ENCODE measurements around the gene PKD2.

PKD2 gene

DNA sequence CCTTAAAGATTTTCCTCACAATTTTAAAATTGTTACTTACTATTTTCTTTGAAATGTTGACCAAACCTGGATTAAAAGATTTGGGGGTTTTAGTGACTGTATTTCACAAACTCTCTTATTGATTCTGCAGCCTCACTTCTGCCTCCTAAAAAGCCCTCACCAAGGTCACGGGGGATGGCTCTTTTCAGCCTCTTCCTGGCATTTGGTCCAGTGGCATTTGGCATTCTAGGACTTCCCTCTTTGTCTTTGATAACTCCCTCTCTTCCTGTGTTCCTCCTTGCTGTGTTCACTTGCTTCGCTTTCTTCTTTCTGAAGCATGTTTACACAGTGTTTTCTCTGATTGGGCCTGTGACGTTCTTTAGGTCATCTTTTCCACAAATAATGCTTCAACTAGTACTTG lies 21.5 kb downstream of the PKD2 start:
- no peak for DNase-seq

DNA sequence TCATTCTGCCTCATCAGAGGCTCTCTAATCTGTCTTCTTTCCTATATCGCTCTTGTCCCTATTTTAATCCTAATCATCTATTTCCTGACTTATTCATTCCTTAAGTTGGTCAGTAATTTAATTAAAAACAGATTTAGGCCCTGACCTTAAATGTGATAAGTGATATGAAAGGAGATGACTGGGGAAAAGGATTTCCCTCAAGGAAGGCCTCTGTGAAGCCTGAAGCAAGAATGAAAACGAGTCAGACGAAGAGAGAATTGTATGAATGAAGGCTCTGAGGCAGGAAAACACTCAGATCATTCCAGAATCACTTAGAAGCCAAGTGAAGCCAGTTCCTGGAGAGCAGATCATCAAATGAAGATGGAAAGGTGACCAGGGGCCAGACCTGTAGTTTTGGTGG lies 22.1 kb downstream of the PKD2 start:
- no peak for DNase-seq

DNA sequence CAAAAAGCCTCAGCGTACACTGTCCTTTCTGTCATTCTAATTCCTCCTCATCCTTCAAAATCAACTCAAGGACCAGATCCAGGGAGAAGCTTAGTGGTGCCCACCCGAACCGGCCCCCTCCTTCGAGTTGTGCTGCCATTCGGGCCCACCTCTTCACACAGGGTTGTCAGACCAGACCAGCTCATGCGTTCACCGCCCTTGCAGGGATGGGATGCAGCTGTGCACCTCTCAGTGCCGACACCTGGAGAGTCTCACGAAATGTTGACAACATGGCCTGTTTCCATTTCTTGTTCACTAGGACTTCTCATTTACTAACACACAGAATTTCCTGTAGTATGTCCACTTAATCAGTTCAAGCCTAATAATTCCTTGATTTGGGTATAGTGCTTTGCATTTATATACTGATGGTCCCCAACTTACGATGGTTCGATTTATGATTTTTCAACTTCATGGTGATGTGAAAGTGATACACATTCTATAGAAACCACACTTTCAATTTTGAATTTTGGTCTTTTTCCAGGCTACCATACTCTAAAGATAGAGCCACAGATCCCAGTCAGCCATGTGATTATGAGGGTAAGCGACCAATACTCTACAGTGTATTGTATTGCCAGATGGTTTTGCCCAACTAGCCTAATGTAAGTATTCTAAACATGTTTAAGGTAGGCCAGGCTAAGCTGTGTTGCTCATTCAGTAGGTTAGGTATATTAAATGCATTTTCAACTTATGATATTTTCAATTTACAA lies 23.3 kb downstream of the PKD2 start:
- no peak for DNase-seq

DNA sequence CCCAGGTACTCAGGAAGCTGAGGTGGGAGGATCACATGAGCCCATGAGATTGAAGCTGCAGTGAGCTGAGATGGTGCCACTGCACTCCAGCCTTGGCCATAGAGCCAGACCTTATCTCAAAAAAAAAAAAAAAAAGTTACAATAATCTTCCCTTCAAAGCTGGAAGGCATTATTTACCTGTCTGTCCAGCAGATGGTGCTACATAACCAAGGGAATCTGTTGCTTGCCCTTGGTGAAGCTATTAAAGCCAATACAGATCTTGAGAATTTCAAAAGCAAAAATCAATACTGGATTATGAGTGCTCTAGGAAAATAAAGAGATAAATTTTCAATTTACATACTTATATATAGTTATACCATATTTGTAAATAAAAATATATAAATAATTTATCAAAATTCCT lies 25.9 kb downstream of the PKD2 start:
- DNase-seq, result peak; percentile 26 to 62

DNA sequence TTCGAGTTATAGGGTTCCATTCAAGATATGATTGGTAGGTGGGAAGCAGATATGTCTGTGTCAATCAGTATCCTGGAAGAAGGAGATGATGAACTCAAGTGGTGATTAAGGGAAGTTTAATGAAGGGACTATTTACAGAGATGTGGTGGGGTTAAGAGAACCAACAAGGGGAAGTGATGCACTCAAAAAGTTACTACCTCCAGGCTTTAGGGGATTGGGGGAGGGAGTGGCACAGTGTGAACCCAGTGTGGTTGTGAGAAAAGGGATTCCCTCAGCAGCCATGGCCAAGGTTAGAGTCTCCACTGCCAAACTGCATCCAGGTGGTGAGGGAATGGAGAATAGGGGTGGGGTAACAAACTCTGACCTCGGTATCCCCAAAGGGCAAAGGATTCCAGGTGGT lies 27.9 kb downstream of the PKD2 start:
- no peak for DNase-seq

DNA sequence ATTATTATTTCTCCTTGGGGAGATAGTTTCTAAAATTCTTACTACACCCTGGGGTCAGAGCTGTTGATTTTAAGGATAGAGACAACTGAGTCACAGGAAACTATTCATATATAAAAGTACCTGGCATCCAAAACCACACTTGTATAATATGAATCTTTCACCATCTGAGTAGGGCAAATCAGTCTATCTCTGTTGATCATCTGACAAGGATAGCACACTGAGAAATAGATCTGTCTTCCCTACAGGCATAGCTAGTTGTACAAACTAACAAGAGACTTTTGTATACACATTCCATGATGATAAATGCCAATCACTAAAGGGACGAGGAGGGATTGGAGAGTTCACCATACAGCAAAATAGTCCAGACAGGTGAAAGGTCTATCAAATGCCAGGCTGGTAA lies 30.0 kb downstream of the PKD2 start:
- no peak for DNase-seq

DNA sequence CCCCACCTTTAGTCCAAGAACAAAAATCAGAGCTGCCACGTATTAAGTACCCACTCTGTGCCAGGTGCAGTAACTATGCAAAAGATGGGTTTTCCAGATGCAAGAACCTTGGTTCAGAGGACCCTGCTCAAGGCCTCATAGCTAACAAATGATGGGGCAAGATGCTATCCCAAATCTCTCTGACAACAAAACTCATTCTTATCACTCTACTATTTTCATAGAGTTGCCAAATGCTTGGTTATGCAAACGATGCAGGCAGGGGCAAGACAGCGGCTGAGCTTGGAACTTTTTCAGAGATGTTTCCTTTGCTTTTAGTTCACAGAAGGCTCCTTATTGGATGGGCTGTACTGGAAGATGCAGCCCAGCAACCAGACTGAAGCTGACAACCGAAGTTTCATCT lies 30.5 kb downstream of the PKD2 start:
- no peak for DNase-seq

DNA sequence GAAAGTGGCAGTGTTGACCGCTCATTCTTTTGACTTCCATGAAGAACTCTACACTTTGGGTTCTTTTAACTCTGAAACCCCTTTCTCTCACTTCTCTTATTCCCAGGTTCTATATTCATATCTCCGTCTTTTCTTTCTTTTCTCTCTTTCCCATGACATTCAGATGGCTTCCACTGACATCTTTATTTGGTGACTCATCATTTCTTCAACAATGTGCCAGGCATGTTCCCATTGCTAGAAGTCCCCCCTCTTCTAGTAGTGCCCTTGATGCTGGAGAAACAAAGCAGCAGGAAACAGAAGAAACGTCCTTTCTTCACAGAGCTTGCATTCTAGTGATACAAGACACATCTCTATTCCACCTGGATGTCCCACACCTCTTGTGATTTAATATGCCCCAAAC lies 33.3 kb downstream of the PKD2 start:
- DNase-seq, result no peak

DNA sequence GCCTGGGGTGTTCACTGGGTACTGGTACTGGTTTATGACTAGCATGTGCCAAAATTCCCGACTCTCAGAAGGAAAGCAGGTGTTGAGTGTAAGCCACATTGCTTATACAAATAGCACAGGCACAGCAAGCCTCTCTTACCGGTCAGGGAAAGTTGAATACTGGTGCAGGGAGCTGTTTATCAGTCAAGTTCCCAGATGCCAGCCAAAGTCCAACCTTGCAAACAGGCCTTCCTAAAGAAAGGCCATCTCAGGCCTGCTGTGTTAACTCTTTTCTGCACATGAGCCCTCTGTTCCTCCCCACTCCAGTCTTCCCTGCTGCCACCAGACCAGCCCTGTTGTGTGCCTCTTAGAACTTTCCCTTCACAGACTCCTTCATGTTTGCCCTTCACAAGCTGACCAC lies 34.2 kb downstream of the PKD2 start:
- DNase-seq, result no peak

DNA sequence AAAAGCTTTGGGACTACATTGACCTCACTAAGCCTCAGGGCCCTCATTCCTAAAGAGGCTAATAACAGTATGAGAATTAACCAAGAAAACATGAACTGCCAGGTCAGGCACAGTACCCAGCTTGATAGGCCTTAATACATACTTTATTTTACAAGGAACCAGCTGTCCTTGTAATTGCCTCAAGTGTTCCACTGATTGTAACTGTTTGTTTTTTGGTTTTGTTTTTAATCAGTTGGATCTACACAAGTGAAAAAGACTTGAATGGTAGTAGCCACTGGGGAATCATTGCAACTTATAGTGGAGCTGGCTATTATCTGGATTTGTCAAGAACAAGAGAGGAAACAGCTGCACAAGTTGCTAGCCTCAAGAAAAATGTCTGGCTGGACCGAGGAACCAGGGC lies 35.6 kb downstream of the PKD2 start:
- no peak for DNase-seq

DNA sequence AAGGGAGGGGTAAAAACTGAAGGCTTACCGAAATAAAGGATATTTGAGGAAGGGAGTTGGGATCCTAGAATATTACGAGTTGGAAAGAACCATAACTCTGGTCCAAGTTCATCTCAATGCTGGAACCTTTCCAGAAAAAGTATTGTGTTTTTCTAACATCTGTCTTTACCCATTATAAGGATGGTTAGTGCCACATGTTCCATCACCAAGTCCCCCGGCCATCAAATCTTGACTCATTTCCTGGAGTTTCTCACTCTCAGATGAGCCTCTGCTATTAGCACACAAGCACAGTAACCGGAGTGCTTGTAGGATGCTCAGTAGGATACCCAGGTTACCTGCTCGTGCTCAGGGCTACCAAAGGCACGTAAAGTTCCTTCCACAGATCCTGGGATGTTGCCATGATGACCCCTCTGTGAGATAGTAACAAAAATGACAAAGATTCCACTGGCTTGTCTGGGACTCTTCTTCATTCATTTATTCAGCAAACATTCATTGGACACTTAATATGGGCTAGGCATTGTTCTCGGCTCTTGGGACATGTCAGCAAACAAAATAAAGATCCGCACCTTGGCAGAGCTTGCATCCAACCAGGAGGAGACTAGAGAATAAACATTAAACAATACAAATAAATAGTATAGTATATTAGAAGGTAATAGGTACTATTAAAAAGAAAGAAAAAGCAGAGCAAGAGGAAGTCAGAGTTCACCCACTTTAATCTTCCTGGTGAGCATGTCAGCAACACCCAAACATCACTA lies 36.3 kb downstream of the PKD2 start:
- DNase-seq, result no peak

DNA sequence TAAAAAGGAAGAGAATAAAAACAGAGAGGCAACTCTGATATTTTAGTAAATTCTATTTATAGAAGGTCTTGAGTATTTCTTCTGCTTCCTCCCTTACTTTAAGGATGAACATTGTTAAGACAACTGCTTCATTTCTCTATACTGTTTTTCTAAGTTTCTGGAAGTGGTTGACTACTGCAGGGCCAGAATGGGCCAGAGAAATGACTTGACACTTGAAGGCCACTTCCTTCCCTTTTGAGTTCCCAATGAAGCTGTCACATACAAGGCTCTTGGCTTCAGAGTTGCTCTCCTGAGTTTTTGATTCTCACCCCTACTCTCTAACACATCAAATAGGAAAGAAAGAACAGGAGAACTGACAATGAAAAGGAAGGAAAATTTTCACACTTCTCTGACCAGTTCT lies 37.6 kb downstream of the PKD2 start:
- DNase-seq, result no peak

DNA sequence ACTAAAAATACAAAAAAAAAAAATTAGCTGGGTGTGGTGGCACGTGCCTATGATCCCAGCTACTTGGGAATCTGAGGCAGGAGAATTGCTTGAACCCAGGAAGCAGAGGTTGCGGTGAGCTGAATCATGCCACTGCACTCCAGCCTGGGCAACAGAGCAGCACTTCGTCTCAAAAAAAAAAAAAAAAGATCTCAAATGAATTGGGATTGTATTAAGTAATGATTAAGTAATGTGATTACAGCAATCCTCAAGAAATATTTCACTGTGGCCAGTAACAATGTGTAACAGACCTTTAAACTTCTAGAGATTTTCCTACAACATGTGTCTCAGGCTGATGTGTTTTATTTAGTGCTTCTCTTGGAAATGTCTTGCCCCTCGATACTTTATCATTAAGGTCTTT lies 46.8 kb downstream of the PKD2 start:
- no peak for DNase-seq

DNA sequence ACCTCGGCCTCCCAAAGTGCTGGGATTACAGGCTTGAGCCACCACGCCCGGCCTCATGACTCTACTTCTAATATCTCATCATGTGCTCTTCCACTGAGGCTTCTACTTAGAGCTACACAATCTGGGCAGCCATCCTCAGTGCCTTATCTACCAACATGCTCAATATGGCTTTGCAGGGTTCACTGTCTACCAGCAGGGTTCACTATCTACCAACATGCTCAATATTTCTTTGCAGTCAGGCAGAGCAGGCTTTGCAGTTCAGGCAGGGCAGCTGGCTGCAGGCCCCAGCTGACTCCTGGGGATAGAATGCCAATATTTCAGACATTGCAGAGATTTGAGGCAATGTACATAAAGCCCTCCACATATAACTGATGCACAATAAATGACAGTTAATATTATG lies 47.5 kb downstream of the PKD2 start:
- no peak for DNase-seq

DNA sequence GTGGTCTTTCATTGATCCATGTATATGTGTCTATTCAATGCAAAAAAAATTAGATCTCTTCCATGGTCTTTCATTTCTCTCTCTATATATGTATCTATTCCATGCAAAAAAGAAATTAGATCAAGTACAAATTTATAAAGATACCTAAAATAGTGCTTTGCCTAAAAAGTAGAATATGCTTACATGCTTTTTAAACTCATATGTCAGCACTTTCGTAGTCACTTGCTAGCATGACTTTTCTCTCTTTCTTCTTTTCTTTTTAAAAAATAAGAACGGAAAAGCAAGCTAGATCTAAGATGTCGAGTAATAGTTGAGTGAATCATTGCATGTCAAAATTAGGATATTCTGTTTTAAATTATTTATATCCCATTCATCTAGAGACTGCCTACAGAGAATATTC lies 50.9 kb downstream of the PKD2 start:
- DNase-seq, result no peak

DNA sequence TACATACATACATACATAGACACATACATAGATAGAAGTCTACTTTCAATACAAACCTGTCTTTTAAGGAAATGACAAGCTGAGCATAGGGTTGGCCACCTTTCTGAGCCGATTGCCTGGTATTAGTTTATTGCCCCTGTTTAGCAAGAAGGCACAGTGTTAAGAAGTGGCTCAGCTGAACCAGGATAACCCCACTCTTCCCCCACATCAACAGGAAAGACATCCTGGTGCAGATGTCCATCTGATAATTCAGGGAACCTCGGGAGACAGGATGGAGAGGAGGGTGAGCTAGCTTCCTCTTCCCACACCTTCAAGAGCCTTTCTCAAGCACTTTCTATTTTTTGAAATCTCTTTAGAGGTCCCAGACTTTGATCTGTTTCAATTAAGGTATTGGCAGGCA lies 52.3 kb downstream of the PKD2 start:
- DNase-seq, result no peak

DNA sequence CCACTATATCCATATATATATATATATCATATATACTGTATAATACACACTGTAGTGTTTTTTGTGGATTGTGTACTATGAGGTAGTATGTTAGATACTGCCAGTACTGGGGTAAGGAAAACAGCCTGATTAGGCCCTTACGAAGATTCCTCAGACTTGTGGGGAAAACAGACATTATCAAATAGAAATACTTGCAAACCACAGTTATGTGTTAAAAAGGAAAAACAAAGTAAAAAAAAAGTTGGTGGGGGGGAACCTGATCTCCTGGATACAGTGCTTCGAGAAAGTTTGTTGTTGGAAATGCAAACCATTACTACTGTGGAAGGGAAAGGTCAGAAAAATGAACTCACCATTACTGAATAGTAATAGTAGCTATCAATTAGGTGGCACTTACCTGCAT lies 53.0 kb downstream of the PKD2 start:
- DNase-seq, result no peak

DNA sequence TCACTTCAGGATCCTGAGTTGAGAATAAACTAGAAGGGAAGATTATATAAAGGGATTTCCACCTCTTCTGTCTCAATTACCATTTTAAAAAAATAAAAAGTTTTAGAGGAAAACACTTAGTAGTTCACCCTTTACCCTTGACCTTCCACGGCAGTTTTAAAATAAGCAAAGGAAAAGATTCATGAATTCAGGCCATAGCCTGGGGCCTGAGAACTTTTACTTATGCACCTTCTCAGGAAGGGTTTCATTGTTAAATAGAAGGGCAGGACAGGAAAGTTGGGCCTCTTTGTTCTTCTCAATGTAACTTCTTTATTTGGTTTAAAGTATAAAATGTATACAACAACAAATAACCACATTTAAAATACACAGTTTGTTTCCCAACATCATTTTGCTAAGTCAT lies 54.9 kb downstream of the PKD2 start:
- DNase-seq, result no peak

DNA sequence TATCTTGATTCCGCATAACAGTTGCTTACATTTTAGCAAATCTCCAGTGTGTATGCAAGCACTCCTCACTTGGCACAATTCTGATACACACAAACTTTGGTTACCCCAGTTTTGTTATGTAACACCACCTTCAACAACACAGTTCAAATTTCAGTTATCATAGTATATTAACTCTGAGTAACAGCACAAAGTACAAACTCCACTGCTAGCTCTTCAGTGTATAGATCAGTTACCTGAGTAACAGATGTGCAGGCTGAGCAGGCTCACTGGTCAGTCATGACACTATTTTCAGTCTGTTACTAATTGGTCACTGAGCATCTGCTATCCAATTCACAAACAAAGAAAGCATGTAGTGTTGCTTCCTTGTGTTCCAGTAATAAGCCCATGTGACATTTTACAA lies 55.4 kb downstream of the PKD2 start:
- DNase-seq, result no peak

DNA sequence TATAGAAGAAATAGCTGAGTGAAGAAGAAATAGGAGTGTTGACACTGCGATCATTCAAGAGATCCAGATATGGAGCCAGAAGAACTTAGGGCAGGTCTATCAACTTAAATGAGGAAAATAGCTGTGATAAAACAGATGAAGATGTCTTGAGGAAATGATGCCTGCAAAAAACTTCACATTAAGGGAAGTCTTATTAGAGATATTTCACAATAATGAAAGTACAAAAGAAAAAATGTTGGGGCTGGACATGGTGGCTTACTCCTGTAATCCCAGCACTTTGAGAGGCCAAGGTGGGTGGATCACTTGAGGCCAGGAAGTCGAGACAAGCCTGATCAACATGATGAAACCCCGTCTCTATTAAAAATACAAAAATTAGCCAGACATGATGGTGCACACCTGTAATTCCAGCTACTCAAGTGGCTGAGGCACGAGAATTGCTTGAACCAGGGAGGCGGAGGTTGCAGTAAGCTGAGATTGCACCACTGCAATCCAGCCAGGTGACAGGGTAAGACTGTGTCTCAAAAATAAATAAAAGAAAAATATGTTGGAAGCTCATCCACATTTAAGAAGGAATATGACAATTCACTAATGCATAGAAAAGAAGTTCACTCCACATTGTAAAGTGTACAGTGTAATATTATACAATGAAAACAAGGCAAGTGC lies 56.3 kb downstream of the PKD2 start:
- no peak for DNase-seq

DNA sequence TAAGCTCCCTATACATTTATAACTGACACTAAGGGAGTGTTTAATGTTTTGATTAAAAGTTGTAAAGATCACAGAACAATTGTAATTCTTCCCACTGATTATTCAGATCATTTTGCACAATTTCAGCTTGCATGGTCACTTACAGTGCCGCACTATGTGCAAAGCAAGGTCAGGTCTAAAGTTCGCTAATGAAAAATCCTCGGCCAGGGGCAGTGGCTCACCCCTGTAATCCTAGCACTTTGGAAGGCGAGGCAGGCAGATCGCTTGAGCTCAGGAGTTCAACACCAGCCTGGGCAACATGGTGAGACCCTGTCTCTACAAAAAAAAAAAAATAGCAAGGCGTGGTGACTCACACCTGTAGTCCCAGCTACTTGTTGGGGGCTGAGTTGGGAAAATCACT lies 57.0 kb downstream of the PKD2 start:
- DNase-seq, result no peak

DNA sequence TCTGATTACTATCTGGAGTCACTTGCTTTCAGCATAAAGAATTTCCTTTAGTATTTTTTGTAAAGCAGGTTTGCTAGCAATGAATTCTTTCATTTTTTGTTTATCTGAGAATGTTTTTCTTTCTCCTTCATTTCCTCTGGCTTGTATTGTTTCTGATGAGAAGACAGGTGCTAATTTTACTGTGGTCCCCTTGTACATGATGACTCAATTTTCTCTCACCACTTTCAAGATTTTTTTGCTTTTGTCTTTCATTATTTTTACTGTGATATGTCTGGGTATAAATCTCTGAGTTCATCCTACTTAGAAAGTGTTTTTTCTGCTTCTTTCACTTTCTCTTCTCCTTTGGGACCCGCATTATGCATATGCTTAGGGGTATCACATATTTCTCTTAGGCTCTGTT lies 62.6 kb downstream of the PKD2 start:
- DNase-seq, result no peak

DNA sequence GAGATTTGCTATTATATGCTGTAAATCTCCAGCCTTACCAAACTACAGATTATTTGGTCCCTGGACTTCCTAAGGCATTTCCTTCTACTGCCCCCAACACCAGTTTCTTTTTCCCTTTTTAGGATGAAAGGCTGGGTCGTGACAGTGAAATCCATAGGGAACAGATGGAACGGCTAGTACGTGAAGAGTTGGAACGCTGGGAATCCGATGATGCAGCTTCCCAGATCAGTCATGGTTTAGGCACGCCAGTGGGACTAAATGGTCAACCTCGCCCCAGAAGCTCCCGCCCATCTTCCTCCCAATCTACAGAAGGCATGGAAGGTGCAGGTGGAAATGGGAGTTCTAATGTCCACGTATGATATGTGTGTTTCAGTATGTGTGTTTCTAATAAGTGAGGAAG lies 67.9 kb downstream of the PKD2 start:
- DNase-seq, result no peak

DNA sequence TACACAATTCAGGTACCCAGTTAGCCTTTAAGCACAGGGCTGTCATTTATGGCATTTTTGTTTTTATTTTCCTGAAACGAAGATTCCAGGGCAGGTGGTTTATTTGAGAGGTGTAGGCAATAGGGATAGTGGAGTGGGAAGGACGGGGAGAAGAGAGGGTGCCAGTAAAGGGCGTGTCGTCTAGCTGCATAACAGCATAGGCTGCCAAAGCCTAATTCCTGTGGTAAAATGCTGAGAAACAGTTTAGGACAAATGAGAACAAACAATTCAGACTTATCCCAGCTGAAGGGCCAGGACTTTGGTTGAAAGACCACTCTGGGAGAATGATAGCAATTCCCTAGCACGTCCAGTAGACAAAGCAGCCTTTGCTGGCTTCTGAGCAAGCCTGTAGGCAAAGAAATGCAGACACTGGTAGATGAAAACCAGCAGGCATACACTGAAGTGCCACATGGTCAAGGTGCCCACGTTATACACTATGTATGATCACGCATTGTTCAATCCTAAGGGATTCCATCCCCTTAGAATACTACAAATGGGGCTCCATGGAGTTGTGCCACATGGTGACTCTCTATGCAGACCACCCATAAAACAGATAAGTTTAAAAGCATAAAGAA lies 70.6 kb downstream of the PKD2 start:
- no peak for DNase-seq
